K562 (cell line): Measurements from ENCODE around the gene SLC28A3. TPM values are rescaled to one million over a fixed set of nuclear protein-coding genes. Genes with fewer than 3 reads are reported as not detected.

Experiments used
- ARID2 ChIP-seq: fragments of 450-650 bp; IDR thresholded peaks from 2 replicates; pipeline ENCODE4 v1.6.1; 2017; ENCODE audit warnings: antibody characterized with exemption, mild to moderate bottlenecking
- CBFA2T2 ChIP-seq: fragments of 450-650 bp; conservative IDR thresholded peaks from 2 replicates; pipeline ENCODE4 v1.6.1; 2017; ENCODE audit warnings: mild to moderate bottlenecking
- CC2D1A ChIP-seq: fragments of 450-650 bp; IDR thresholded peaks from 2 replicates; pipeline ENCODE4 v1.6.1; 2017; ENCODE audit warnings: mild to moderate bottlenecking
- KLF16 ChIP-seq: IDR thresholded peaks from 2 replicates; pipeline ENCODE4 v1.6.1; 2016; ENCODE audit warnings: antibody characterized with exemption
- NCOA6 ChIP-seq: fragments of 450-650 bp; IDR thresholded peaks from 2 replicates; pipeline ENCODE4 v1.6.1; 2017; ENCODE audit warnings: mild to moderate bottlenecking
- RAD21 ChIP-seq, 2 experiments: fragments of 250-450 bp in 1 of 2; fragments of 450-650 bp in 1 of 2; sonication (Bioruptor Pico) in 1 of 2; formaldehyde crosslinking in 1 of 2; IDR thresholded peaks in 1 of 2; conservative IDR thresholded peaks in 1 of 2; 2 replicates each; pipeline versions ENCODE4 v1.4.0 to v1.8.0; 2020 to 2022; ENCODE audit warnings: mild to moderate bottlenecking in 2 of 2, moderate library complexity in 1 of 2
- RB1 ChIP-seq: fragments of 450-650 bp; IDR thresholded peaks from 2 replicates; pipeline ENCODE4 v1.6.1; 2017; ENCODE audit warnings: low read depth, mild to moderate bottlenecking
- REST ChIP-seq, 2 experiments: fragments of 450-650 bp; formaldehyde crosslinking in 1 of 2; IDR thresholded peaks; 2 replicates each; pipeline versions ENCODE4 v1.4.0 to v1.6.1; 2014 to 2020; ENCODE audit warnings: mild to moderate bottlenecking in 2 of 2, borderline replicate concordance in 1 of 2, low read depth in 1 of 2
- TAF9B ChIP-seq: fragments of 450-650 bp; IDR thresholded peaks from 2 replicates; pipeline ENCODE4 v1.6.1; 2018; ENCODE audit warnings: mild to moderate bottlenecking; ENCODE audit not compliant: partially characterized antibody
- ZNF696 ChIP-seq: fragments of 250-450 bp; sonication (Bioruptor Pico); conservative IDR thresholded peaks from 2 replicates; pipeline ENCODE4 v1.4.0; 2020; ENCODE audit warnings: mild to moderate bottlenecking, moderate library complexity
- polyA plus RNA-seq, 8 experiments: library from polyadenylated mRNA; depleted of rRNA in 4 of 8; stranded (reverse) in 5 of 8; unstranded in 3 of 8; fragments of >200 nt; fragmentation: Nextera tagmentation in 2 of 8; fragmentation: Illumina TruSeq in 1 of 8; extraction: Ambion mirVana in 2 of 8; extraction: Trizol in 1 of 8; gene quantifications; 2 replicates each; pipeline versions ENCODE4 v1.2.1 to v1.2.3, GENCODE V29; 2011 to 2014; ENCODE audit warnings: inconsistent platforms in 1 of 8, missing spikeins in 1 of 8
- total RNA-seq, 7 experiments: library from RNA; depleted of rRNA in 6 of 7; stranded (reverse); fragments of >200 nt in 6 of 7; fragmentation: Illumina TruSeq in 2 of 7; extraction: Trizol in 2 of 7; gene quantifications; 2 replicates each; pipeline versions ENCODE4 v1.2.1 to v1.2.3, GENCODE V29; 2011 to 2021; ENCODE audit warnings: low replicate concordance in 1 of 7
- TF ChIP-seq, protein P1 (sequence below), 2 experiments: IDR thresholded peaks in 1 of 2; conservative IDR thresholded peaks in 1 of 2; 2 replicates each; pipeline ENCODE4 v1.6.1; 2016; ENCODE audit warnings: low read depth in 2 of 2, mild to moderate bottlenecking in 1 of 2, missing compliant biosample characterization in 1 of 2, missing genetic modification characterization in 1 of 2, moderate library complexity in 1 of 2

Gene SLC28A3
- total and polyA plus RNA-seq, 9 of the 15 experiments (the other 6 are each of a cell fraction or from before 2014, with no cell fraction given), result not detected

DNA sequence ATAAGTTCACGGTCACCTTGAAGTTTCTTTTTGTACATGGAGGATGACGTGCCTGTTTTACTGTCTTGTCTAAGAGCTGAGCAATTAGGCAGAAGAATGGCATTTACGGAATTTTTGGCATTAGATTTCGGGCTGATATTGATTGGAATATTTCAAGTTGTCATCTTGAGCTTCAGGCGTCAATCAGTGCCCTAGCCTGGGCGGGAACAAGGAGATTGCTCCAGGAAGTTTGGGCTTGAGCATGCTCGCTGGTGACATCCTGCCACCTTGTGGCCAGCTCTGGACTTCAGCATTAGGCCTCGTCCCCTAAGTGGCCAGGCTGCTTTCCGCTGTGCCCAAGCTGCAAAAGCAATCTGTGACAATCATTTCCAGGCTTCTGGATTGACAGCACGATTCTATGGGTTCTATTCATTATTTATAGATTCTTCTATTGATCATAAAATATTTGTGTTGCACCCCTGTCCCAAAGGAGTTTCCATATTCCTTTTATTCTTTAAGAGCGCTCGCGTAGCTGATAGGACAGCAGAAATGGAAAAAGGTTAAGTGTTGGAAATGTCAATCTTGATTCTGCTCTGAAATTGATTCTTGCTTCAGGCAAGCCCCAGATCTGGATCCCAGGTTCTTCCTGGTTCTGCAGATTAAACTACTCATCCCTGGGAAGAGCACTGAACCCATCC lies 79.3 kb downstream of the SLC28A3 start (continued):
- TF ChIP-seq REST (IDR thresholded peaks at IDR 0.05; ENCODE audit: borderline replicate concordance) (peak; percentile 77), REST (CRISPR knock-in tag; IDR thresholded peaks at IDR 0.05; ENCODE audit: low read depth) (no peak), RAD21 (CRISPR knock-in tag; conservative IDR thresholded peaks at IDR 0.05 in 1 of 2, IDR thresholded peaks at IDR 0.05 in 1 of 2) (peak; percentile 83 to 88), ARID2 (0 out of 2 replicates have a peak, but pooled peaks have one; percentile 25), NCOA6 (no peak), CC2D1A (peak; percentile 16; the same call in 1 of the 2 replicates), ZNF696 (CRISPR knock-in tag) (no peak), KLF16 (0 out of 2 replicates have a peak, but pooled peaks have one; percentile 22), CBFA2T2 (no peak), TAF9B (no peak), RB1 (peak; percentile 70; the same call in 1 of the 2 replicates)
- TF ChIP-seq, protein P1, sequence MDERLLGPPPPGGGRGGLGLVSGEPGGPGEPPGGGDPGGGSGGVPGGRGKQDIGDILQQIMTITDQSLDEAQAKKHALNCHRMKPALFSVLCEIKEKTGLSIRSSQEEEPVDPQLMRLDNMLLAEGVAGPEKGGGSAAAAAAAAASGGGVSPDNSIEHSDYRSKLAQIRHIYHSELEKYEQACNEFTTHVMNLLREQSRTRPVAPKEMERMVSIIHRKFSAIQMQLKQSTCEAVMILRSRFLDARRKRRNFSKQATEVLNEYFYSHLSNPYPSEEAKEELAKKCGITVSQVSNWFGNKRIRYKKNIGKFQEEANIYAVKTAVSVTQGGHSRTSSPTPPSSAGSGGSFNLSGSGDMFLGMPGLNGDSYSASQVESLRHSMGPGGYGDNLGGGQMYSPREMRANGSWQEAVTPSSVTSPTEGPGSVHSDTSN (CRISPR knock-in tag; IDR thresholded peaks at IDR 0.05; ENCODE audit: low read depth), result no peak
- TF ChIP-seq, protein P1 (tag; conservative IDR thresholded peaks at IDR 0.05; ENCODE audit: low read depth), result peak; percentile 65
